ENCODE measurements around the gene ASIC4.
A peak's percentile ranks its signal among the peaks of the same experiment; 100 is the strongest.

Gene ASIC4

DNA sequence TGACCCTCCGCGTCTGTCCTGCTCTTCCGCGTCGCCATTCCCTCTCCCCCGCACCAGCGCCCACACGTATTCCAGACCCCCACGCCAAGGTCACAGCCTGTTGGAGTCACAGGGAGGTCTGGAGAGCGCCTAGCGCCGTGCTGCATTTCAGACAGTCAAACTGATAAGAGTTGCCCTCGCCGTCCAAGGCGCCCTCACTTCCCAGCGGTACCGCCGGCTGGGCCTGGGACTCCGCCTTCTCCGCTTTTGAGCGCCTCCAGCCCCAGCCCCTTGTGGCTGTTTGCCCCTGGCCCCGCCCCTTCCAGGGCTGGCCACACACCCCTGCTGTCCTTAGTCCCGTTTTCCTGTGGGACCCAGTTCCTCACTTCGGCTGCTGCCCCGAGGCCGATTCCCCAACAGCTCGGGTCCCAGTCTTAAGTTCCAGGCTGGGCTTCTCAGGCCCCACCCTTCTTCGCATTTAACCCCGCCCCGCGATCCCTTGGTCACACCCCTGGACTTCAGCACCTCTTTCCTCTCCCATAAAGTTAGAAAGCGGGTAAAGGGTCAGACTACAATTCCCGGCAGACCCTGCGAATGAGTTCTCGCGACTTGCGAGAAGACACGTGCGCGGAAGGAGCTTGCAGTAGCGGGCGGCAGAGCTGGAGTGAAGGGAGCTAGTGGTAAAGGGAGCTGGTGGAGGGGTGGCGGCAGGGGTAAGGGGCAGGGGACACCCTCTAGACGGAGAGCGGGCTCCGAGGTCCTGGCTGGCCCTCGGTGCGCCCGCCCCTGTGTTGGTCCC lies 15.8 kb upstream of the ASIC4 start, which contains the start of gene GMPPA:
TSS of gene GMPPA (plus strand) at position 612 of the 778 bp plus-strand sequence. CDS start 1,085 bp downstream, outside the sequence.
- peak; percentile 96 for DNase-seq

DNA sequence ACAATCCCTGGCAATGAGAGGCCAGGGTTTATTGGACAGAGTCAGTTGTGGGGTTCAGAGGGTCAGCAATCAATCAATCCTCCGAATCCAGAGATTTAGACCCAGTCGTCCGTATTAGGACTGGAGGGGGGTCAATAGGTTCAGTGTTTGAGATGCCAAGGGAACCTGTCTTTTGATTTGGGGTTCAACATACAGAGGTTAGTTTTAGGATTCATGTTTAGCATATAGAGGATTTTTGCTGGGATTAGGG lies 15.3 kb upstream of the ASIC4 start:
- DNase-seq: no peak

DNA sequence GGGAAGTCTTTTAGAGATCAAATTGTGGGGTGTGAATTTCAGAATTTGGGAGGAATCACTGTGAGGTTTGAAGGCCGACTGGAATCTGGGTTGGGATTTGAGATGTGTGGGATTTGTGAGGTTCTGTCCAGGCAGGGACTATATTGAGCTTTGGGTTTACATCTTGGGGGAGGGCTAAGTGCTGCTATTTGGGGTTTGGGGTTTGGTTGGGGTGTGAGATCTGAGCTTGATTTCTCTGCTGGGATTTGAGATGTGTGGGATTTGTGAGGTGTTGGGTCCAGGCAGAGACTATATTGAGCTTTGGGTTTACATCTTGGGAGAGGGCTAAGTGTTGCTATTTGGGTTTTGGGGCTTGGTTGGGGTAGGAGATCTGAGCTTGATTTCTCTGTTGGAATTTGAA lies 14.7 kb upstream of the ASIC4 start:
- no peak for DNase-seq

DNA sequence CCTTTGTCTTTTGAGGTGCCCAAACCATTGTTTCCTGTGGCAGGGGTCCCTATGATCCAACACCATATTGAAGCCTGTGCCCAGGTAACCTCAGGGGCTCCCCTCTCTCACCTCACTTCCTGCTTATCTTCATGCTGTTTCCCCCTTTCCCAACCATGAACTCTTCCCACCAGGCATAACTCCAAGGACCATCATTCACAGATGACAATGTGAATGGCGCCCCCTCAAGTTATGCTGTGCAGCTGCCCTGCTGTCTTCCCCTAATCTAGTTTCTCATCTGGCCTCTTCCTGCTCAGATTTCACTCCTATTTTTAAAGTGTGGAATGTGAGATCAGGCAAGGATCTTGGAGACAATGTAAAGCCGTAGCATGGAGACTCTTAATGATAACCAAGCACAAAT lies 14.1 kb upstream of the ASIC4 start:
- no peak for DNase-seq

DNA sequence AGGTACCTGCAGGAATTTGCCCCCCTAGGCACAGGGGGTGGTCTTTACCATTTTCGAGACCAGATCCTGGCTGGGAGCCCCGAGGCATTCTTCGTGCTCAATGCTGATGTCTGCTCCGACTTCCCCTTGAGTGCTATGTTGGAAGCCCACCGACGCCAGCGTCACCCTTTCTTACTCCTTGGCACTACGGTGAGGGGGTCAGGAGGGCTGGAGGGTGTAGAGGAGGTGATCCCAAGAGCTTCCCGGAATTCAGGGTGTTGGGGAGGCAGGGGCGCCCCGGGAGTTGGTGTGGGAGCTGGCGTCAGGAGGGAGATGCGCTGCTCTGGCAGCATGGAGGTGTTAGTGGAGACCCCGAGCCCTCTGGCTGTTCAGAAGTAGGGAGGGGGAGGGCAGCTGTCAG lies 12.4 kb upstream of the ASIC4 start:
- DNase-seq: no peak

DNA sequence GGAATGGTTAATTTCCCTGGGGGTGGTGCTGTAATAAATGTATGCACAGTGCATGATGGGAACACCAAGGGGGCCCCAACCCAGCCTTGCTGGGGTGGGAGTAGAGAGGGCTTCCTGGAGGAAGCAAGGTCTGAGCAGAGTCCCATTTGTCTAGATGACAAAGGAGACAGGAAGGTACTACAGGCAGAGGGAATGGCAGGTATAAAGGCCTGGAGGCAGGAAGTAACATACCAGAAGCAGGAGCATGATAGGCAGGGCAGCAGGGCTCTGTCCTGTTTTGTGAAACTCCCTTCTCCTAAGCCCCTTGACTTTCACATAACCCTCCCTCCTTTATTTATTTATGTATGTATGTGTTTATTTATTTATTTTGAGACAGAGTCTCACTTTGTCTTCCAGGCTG lies 11.7 kb upstream of the ASIC4 start:
- DNase-seq: no peak

DNA sequence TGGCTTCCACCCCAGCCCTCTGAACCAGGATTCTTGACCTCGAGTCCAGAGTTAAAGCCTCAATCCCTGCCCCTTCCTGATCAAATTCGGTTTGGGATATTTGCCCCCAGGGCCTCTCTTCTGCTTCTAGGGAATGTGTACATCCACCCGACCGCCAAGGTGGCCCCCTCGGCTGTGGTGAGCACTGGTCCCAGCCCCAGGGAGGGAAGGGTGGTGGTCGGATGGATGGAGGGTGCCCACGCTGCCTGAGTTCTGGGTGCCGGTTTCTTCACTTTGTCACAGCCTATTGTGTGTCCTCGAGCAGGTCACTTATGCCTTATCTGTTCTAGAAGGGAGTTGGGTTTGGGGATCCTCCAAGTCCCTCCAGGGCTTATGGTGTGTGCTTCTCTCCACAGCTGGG lies 8.7 kb upstream of the ASIC4 start:
- no peak for DNase-seq

DNA sequence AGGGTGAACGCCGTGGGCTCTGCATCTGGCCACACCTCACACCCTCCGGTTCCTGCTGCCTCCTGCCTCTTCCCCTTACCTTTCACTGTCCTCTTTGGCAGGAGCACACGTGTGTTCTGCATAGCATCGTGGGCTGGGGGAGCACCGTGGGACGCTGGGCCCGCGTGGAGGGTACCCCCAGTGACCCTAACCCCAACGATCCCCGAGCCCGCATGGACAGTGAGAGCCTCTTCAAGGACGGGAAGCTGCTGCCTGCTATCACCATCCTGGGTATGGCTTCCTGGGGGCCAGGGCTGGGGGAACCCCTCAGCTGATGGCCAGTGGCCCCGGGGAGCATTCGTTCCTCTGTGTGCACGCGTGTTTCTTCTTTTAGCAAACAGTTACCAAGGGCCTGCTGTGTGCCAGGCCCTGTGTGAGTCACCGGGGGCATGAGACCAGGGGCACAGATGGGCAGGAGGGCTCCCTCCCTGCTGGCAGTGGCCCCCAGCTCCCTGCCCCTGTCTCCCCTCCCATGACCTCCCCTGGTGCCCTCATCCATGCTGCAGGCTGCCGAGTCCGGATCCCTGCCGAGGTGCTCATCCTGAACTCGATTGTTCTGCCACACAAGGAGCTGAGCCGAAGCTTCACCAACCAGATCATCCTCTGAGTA lies 8.0 kb upstream of the ASIC4 start:
- no peak for DNase-seq

DNA sequence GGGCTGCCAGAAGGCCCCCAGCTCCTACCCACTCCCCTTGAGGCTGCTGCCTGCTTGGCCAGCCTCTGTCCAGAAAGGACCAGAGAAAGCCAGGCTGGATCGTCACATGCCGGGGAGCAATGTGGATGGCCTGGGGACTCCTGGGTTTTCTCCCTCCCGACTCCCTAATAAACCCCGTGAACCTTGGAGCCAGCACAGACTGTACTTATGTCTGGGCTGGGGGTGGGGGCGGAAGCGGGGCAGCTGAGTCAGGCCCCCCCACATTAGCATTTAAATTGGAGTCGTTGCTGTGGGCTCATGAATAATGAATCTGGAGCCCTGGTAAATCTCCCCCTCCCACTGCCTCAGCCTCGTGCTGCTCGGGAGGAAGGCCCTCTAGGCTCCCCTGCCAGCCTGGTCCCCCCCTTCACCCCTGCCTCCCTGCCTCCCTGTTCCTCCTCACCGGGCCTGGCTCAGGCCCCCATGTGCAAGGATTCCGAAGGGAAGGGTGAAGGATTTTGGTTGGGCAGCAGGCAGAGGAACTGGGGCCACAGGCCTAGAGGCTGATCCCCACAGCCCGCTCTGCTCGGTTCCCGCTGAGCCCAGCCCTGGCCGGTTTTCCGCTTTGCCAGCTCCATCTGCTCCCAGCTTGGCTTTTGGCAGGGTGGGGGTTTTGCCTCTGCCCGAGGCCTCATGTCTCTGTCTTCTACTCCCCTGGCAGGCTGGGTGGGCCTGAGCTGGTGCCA lies 7.3 kb upstream of the ASIC4 start:
- DNase-seq: no peak

DNA sequence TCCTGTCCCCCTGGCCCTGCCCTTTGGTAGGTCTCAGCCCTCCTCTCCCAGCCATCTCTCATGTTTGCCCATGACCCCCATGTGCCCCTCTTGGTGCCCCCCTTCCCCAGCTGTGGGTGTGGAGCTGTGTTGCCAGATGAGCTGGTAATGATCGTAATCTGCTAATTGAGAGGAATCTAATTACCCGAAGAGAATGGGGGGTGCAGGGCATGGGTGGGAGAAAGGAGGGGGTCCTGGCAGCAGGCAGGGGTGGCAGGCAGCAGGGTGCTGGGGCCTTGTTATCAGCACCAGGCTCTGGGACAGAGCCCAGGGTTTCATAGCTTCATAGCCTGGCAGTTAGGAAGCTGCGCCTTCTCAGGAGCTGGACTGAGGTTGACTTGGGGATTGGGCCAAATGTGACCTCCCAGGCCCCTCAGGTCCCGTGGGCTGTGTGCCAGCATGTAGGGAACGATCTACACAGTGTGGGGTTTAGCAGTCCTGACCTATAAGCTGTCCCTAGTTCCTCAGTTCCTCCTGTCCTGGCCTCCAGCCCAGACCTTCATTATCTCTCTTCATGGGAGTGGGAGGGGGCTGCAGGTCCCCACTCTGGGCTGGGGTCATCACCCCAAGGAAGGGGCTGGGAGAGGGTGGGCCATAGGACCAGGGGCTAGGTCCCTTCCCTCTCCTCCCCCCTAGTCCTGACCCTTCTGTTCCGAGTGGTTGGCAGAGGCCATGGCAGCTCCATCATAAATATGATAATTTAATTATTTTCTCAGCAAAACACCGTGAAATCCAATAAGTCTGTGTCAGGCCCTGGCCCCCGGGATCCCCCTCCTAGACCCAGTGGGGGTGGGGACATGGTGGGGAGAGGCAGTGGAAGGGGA lies 6.5 kb upstream of the ASIC4 start:
- no peak for DNase-seq

DNA sequence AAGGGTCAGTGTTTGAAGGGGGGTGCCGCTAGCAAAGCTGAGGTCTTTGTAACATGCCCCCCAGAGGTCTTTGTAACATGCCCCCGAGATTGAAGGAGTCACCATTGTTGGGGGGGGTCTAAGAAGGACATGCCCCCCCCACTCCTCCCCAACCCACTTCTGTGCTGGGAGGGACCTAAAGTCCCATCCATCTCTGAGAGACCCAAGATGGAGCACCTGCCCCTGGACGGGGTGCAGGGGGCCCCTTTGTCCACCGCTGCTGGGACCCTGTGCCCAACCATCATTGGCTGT lies 5.9 kb upstream of the ASIC4 start:
- DNase-seq: no peak

DNA sequence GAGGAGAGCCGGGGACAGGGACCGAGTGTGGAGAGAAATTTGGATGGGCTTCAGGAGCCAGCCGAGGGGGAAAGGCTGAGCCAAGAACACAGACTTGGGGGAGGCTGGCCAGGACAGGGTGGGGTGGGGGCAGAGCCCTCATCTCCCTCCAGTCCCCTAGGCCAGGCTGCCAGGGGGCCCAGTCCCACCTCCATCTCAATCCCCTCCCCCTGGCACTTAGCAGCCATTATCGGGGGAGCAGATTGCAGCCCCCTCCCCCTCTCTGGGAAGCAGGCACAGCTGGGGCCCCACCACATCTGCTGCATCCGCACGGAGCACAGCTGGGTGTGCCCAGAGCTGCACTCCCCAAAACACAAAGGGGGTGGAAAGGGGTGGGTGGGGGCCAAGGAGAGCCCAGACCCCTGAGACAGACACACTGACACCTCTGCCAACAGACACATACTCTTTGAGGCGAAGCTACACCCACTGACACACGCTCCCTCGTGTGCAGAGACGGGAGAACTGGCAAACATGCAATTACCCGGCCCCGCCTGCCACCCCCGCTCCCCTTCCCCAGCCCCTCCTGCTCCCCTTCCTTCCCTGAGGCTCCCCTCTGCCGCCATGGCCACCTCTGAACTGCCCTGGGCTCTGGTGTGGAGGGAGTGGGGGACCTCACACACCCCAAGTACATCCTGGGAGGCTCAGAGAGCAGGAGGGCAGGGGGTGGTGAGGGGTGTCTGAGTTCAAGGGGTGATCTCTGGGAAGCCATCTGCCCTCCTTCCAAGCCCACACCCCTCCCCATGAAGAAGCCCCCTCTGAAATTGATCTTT lies 5.1 kb upstream of the ASIC4 start:
- no peak for DNase-seq

DNA sequence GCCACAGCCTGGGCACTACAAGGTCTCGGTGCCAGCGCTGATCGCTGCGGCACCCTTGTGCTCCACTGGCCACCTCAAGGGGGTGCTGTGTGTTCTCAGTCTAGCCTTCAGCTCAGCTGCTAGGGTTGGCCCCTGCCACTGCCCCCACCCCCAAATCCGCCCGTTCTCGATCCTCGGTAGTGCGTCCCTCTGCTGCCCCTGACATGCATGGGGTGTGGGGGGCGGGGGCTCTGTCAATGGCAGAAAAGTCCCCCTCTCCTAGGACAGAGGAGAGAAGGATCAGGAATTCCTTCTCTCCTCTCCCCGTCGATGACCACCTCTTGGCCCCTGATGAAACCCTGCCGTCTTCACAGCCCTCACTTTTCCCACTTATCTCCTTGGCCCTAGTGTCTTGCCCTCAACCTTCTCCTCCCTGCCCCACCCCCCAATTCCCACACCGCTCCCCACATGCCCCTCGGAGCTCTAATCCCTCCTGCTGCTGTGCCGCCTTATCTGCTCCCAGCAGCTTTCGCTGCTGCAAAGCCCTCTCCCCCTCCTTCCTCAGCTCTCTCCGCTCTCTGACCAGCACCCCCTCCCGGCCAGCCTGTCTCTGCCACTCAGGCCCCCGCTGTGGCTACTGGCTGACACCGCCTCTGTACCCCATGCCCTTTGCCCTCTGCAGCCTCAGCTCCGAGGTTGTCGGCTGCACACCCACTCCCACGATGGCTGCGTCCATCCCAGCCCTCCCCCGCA lies 4.3 kb upstream of the ASIC4 start:
- DNase-seq: no peak

DNA sequence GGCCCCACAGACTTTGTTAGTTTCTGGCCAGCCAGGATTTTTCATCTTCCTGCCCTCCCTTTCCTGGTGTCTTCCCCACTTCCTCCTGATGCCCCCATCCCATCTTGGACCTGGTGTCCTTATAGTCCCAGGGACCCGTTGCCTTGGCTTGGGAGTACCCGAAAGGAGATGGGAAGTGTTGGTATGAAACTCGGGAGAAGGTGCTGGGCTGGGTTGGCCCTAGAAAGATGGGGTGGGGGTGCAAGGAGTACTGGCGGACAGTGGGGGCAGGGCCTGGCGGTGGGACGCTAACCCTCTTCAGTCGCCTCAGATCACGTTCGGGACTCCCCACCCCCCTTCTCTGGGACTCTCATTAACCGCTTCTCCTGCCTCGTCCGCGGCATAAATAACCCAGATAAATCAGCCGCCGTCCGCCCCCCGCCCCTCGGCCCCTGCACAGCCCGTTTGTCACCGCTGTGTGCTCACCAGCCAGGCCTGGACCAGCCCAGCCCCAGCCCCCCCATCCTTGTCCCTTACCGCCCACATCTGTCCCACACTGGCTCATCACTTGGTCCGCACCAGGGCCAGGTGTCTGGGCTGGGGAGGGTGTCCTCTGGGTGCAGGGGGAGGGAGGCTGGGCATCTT lies 3.7 kb upstream of the ASIC4 start:
- DNase-seq: no peak

DNA sequence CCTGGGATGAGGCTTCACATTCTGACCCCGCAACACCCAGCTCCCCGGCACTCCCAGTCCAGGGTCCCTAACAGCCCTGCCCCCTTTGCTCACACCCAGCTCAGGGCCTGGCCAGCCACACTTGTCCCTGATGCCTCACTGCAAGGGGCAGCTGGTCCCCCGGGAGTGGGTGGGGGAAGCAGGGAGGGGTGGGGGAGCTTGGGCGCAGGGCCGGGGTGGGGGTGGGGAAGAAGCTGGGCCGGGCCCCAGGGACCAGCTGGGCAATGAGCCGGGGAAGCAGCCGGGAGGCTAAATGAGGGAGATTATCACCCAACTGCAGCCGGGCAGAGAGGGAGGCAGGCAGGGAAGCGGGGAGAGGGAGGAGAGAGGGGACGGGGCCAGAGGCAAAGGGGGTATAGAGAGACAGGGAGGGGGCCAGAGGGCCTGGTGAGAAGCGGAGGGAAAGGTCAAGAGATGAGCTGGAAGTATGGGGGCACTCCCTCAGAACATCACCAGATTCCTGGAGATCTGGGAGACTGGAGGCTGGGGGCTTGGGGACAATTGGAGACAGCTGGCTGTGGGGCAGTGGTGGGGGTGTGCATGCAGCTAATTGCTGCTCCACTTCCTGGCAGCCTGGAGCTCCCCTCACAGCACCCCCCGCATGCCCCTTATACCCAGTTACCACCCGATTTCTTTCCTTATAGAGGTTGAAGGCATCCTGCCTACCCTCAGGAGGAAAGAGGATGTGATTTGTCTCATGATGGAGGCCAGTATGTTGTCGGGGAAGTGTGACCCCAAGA lies 2.5 kb upstream of the ASIC4 start:
- no peak for DNase-seq

DNA sequence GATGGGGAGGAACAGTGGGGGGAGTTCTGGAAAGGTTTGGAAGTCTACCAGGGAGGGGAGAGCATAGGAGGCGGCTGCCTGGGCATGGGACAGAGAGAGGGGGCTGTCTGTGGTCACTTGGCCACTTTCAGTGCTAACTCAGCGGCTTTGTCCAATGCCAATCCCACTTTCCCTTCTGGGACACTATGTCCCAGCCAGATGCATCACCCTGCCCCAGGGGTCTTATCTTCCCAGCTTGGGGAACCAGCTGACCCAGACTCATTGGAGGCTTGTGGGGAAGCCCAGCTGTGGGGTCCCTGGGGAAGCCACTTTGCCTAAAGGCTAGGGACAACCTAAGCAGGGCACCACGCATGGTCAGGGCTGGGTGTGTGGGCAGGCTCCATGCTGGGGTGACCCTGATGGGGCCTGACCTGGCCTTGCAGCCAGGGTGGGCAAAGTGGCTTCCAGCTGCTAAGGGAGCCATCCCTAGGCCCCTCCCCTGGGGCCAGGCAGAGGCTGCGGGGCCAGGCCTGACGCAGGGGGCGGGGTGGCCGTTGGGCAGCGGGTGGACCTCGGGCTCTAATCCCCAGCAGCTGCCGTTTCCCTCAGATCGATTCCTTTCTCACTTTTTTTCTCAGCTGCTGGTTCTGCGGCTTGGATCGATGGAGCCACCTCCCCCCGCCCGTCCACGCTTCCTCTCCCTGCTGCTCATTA lies 1.6 kb upstream of the ASIC4 start:
- no peak for DNase-seq

DNA sequence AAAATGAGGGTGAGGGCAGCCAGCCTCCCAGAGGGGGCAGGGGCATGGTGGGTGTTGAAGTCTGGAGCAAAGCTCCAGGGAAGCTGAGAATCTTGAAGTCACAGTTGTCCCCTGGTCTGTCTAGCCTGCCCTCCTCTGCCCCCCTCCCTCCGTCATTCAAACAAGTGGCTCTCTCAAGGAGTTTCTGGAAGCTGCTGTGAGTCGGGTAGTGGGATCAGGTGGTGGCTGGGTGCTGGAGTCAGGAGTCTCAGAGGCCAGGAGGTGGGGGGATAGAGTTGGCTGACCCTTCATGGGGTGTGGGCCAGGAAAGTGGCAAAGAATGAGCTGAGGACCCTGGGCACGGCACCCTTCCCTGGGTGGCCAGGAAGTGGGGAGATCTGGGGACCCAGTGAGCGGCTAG lies 495 bp upstream of the ASIC4 start:
- DNase-seq: no peak

DNA sequence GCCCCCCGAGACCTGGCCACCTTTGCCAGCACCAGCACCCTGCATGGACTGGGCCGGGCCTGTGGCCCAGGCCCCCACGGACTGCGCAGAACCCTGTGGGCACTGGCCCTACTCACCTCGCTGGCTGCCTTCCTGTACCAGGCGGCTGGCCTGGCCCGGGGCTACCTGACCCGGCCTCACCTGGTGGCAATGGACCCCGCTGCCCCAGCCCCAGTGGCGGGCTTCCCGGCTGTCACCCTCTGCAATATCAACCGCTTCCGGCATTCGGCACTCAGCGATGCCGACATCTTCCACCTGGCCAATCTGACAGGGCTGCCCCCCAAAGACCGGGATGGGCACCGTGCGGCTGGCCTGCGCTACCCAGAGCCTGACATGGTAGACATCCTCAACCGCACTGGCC lies 554 bp downstream of the ASIC4 start:
- DNase-seq: no peak

DNA sequence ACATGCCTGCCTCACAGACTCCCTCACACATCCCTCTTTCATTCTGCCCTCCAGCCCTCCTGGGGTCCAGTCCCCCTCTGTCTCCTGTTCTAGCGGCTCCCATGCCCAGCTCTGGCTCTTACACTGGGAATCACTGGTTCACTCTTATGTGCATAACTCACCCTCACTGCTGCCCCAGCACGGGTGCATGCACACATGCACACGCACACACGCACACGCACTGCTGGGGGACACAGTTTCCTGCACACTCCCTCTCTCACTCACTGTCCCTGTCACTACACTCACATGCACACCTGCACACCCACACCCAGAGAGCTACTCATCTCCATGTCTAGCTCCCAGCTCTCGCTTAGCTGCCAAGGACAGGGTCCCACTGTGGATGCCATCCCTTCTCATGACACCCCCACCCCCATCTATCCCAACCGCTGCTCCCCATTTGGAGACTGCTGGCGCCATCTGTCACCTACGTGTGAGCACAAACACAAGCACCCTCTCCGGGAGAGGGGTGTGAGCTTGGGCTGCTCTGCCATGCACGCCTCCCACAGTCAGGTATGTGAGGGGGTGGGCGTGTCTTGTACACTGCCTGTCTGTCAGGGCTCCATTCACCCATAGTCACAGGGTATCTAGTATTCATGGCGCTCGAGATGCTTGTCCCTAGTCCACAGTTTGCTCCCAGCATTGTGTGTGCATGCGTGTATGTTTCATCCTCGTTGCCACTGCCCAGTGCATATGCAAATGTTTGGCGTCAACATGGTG lies 1.8 kb downstream of the ASIC4 start:
- no peak for DNase-seq

Measured in CD4-positive, alpha-beta T cell treated with Interferon gamma for 1 hour (primary cell).